H1 (cell line): ENCODE results near the gene PIP5K1B. TPM values are rescaled to one million over a fixed set of nuclear protein-coding genes. Genes with fewer than 3 reads are reported as not detected.

ENCODE experiments used
- CTCF ChIP-seq, 3 experiments: IDR thresholded peaks; 1 replicate in 2 of 3; 2 replicates in 1 of 3; pipeline versions ENCODE4 v1.5.1 to v1.6.1; 2011; ENCODE audit warnings: low read length in 3 of 3, mild to moderate bottlenecking in 3 of 3, inconsistent platforms in 2 of 3, low read depth in 1 of 3, moderate library complexity in 1 of 3; ENCODE audit not compliant: insufficient read depth in 1 of 3; ENCODE audit errors: control extremely low read depth in 1 of 3
- EP300 ChIP-seq, 2 experiments: IDR thresholded peaks; 1 replicate in 1 of 2; 2 replicates in 1 of 2; pipeline ENCODE4 v1.6.1; 2011 to 2012; ENCODE audit warnings: low read depth in 2 of 2, low read length in 2 of 2, mild to moderate bottlenecking in 2 of 2, borderline replicate concordance in 1 of 2, inconsistent platforms in 1 of 2, moderate library complexity in 1 of 2
- EZH2 ChIP-seq: fragments of 200-600 bp; sonication (generic); IDR thresholded peaks from 2 replicates; pipeline ENCODE4 v1.7.1; 2012; ENCODE audit warnings: low read depth, mild to moderate bottlenecking, moderate library complexity, low read length, inconsistent platforms; ENCODE audit not compliant: severe bottlenecking
- FOSL1 ChIP-seq: IDR thresholded peaks from 2 replicates; pipeline ENCODE4 v1.6.1; 2011; ENCODE audit warnings: mild to moderate bottlenecking, low read depth, low read length, moderate library complexity; ENCODE audit not compliant: insufficient read depth
- KDM5A ChIP-seq: fragments of 200-600 bp; IDR thresholded peaks from 2 replicates; pipeline ENCODE4 v1.7.1; 2012; ENCODE audit warnings: mild to moderate bottlenecking, low read length, inconsistent platforms, mixed read lengths
- NANOG ChIP-seq: IDR thresholded peaks from 2 replicates; pipeline ENCODE4 v1.6.1; 2011; ENCODE audit warnings: low read length, low read depth, mild to moderate bottlenecking, inconsistent platforms; ENCODE audit not compliant: insufficient read depth, poor library complexity, severe bottlenecking
- POLR2AphosphoS5 ChIP-seq: IDR thresholded peaks from 2 replicates; pipeline ENCODE4 v1.6.1; 2011; ENCODE audit warnings: low read depth, low read length
- RXRA ChIP-seq: IDR thresholded peaks from 2 replicates; pipeline ENCODE4 v1.6.1; 2011; ENCODE audit warnings: low read depth, mild to moderate bottlenecking, low read length, moderate library complexity; ENCODE audit not compliant: insufficient read depth
- SP1 ChIP-seq: IDR thresholded peaks from 2 replicates; pipeline ENCODE4 v1.6.1; 2011; ENCODE audit warnings: low read depth, low read length
- SRF ChIP-seq: IDR thresholded peaks from 2 replicates; pipeline ENCODE4 v1.6.1; 2011; ENCODE audit warnings: mild to moderate bottlenecking, low read depth, low read length, moderate library complexity
- polyA plus RNA-seq, 7 experiments: library from polyadenylated mRNA; depleted of rRNA in 3 of 7; stranded (reverse) in 5 of 7; unstranded in 2 of 7; fragments of >200 nt in 5 of 7; fragments of 200-250 nt in 2 of 7; gene quantifications; 1 replicate in 5 of 7; 2 replicates in 1 of 7; 4 replicates in 1 of 7; pipeline versions ENCODE4 v1.2.1 to v1.2.3, GENCODE V29; 2011 to 2013; ENCODE audit warnings: missing spikeins in 2 of 7, mixed read lengths in 2 of 7
- total RNA-seq: library from RNA; stranded (reverse); fragmentation: NEBNext Ultra II Directional; extraction: Animal tissue kit (Norgen Biotek cat#: 25700); gene quantifications from 2 replicates; pipeline ENCODE4 v1.2.1, GENCODE V29; 2021

PIP5K1B gene
- total and polyA plus RNA-seq, 2 of the 8 experiments (the other 6 are each of a cell fraction or from before 2014, with no cell fraction given) = 4.7 to 7.7 TPM

- no peak for TF ChIP-seq POLR2AphosphoS5
- no peak for TF ChIP-seq EZH2
- TF ChIP-seq NANOG = no peak
- TF ChIP-seq CTCF (IDR thresholded peaks at IDR 0.05; ENCODE audit: control extremely low read depth in 1 of 3, insufficient read depth in 1 of 3, low read depth in 1 of 3, low read length in 3 of 3) = no peak
- no peak for TF ChIP-seq SRF
- TF ChIP-seq SP1 = no peak
- TF ChIP-seq KDM5A = no peak
- no peak for TF ChIP-seq EP300 (IDR thresholded peaks at IDR 0.05; ENCODE audit: borderline replicate concordance in 1 of 2, low read depth in 2 of 2, low read length in 2 of 2)
- TF ChIP-seq FOSL1 = no peak
- TF ChIP-seq RXRA = no peak
- TF ChIP-seq, all 59 proteins: peak for 3
Measured at GRCh38 chr9:68704498-68704813, 584 bp upstream of the PIP5K1B start (continued).
